ENCODE measurements around the gene CASZ1.

DNA sequence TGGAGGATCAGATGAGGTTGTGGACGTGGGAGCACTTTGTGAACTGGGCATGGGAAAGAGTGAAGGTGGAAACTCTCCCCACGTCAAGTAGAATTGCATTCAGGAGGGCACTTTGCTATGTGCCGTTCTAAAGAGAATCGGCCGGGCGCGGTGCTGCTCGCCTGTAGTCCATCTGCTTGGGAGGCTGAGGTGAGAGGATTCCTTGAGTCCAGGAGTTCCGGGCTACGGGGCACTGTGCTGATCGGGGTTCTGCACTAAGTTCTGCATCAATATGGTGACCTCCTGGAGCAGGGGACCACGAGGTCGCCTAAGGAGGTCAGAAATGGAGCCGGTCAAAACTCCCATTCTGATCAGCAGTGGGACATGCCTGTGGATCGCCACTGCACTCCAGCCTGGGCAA lies 179.8 kb downstream of the CASZ1 start:
- TF ChIP-seq SRF (IDR thresholded peaks at IDR 0.05; ENCODE audit: low read depth in 2 of 2, low read length in 2 of 2) (no peak), BRCA1 (IDR thresholded peaks at IDR 0.05; ENCODE audit: low read depth, low read length) (no peak), CTCF (IDR thresholded peaks at IDR 0.05 in 2 of 3, conservative IDR thresholded peaks at IDR 0.05 in 1 of 3; ENCODE audit: control insufficient read depth in 2 of 3, extremely low read depth in 1 of 3, insufficient read depth in 1 of 3, low read depth in 3 of 3, low read length in 3 of 3) (no peak), PRDM15 (CRISPR knock-in tag; IDR thresholded peaks at IDR 0.05) (no peak), POLR2AphosphoS5 (IDR thresholded peaks at IDR 0.05; ENCODE audit: low read length) (no peak), ZBTB33 (IDR thresholded peaks at IDR 0.05) (no peak), KDM1A (IDR thresholded peaks at IDR 0.05; ENCODE audit: borderline replicate concordance) (no peak), EP300 (IDR thresholded peaks at IDR 0.05; ENCODE audit: borderline replicate concordance in 1 of 2, control insufficient read depth in 1 of 2, low read depth in 2 of 2, low read length in 2 of 2) (no peak)
- TF ChIP-seq, protein P1, sequence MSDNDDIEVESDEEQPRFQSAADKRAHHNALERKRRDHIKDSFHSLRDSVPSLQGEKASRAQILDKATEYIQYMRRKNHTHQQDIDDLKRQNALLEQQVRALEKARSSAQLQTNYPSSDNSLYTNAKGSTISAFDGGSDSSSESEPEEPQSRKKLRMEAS (IDR thresholded peaks at IDR 0.05; ENCODE audit: low read depth, low read length): no peak
